ENCODE data around the gene DSCAM.

Gene DSCAM

DNA sequence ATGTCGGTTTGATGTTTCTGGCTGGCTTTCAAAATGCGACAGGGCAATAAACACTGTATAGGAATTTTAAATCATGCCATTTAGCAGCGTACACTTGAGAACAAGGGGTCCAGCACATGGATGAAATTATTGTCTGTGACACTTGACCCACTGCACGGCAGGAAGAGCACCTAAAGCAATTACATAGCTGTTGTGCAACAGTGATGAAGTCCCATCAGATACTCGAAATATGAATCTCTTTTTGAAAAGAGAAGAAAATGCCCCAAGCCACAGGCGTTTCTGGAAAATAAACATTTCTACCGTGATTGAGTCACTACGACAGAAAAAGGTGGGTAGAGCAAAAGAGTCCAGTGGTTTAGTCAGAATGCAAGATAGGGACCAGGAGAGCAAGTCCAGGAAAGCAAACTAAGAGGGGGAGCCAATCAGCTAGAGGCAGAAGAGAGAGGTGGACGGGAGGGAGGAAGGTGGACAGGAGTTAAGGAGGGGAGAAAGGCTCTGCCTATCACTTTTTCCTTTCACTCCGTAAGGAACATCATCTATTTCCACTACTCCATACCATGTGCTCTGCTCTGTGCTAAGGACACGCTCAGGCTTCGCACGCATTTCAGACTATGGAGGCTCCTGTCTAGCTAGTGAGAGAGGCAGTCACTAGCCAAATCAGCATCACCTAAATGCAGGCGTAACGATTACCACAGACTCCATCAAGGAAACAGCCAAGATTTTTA is 6.4 kb downstream of the DSCAM start:
- DNase-seq (ENCODE audit: low read depth), result no peak

DNA sequence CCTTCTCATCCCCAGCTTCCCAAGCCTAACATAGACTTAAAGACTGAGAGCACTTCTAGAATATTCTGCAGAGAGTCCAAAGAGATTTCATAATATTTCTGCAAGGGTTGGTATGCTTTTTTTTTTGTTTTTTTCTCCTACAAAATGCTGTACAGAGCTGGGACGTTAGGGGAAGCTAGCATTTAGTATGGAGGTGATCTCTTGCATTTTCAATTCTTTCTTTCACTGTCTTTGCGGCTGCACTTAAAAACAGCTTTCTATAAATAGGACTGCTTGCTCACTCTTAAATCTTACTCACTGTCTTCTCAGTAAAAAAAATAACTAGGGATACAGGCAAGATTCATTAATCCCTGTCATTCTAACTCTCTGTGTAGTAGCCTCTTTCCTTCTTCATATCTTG is 7.4 kb downstream of the DSCAM start:
- DNase-seq (ENCODE audit: low read depth), result no peak

DNA sequence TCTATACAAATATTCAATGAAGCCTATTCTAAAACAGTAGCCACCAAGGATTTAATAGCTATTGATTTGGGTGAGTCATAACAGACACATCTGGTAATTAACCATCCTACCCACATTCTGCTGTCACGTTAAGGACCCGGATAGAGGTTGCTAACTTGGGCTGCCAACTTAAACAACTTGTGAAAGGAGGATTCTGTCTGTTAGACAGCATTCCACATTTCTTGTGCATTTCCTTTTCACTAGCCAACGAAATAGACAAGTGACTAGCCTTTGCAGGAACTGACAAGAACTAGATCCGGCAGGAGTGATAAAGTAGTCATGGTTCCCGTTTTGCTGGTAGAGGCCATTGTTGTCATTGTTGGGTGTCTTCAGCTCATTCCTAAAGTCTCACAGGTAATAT is 9.5 kb downstream of the DSCAM start:
- DNase-seq (ENCODE audit: low read depth), result no peak

DNA sequence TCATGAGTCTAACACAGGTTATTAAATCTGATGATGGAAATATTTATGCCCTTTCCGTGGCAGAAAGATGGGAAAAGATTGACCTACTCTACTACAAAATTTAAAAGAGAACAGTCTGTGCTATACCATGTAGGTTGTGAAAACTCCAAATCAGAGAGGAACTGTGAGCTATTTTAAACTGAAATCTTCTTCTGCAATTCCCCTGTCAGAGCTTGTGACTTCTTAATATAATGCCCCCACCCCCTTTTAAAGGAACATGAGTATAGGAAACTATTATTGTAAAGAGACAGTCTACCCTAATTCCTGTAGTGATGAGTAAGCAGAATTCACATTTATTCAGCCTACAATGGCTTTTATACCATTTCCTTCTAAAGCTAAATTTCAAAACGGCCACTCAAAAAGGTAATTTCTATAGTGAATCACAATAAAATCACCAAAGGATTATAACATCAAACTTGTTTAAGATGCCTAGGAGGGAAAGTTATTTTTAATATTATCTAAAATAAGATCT is 11.7 kb downstream of the DSCAM start:
- DNase-seq (ENCODE audit: low read depth), result no peak

DNA sequence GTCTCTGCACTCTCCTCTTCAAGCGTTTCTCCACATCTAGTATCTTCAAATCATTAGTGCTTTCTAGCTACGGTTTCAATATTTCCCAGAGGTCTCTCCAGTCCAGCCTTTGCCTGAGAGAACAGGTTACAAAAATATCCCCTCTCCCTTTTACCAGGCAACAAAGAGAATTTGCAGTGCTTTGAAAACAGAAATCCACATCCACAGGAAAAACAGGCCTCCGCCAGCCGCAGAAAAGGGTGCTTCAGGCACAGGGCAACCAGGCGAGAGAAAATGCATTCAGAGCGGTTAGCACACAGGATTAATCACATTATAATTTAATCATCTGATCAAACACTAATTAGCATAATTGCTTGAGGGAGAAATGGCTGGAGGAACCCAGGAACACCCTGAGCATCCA is 13.8 kb downstream of the DSCAM start:
- no peak for DNase-seq (ENCODE audit: low read depth)

DNA sequence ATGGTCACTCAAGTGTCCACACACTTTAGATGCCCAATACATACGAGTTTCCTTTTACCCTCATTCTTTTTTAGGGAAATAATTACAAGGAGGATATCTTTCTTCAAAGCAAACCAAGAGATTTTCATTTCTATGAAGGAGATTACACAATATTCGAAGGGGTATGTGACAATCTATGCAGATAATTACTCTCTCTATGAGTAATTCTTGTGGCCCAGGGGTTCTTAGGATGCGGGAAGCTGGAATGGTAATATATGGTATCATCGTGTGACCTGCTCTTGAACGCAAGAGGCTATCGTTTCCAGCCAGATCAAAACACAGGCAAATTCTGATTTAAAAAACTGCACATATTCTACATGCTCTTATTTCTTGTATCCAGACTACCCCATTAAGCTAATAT is 14.6 kb downstream of the DSCAM start:
- DNase-seq (ENCODE audit: low read depth), result no peak

DNA sequence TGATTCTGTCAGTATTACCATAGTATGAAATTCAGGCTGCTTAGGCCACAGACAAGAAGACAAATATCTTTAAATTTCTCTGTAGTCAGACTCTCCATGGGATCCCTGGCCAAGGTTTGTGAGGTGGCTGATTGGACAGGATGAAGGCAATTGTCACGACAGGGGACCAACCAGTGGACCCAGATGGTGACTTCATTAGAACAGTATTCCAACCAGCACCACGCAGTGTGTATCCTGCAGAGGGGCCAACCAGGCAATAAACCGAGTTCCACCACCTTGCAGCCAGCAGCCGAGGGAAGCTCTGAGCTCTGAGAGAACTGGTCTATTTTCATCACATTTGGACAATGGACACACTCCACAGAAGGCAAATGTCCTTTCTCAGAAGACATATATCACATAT is 16.1 kb downstream of the DSCAM start:
- no peak for DNase-seq (ENCODE audit: low read depth)

DNA sequence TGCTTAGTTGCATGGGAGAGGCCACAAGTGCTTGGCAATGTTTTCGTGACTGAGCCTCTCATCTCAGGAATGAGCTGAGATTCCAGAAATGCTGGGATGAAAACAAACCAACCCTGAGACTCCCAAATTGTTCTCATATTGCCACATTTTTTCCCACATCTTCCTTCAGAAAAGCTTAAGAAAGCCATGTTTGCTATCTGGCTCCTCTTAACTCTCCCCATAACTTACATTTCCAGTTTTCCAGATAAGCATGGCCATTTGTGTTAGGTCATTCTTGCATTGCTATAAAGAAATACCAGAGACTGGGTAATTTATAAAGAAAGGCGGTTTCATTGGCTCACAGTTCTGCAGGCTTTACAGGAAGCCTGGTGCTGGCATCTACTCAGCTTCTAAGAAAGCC is 17.2 kb downstream of the DSCAM start:
- no peak for DNase-seq (ENCODE audit: low read depth)

DNA sequence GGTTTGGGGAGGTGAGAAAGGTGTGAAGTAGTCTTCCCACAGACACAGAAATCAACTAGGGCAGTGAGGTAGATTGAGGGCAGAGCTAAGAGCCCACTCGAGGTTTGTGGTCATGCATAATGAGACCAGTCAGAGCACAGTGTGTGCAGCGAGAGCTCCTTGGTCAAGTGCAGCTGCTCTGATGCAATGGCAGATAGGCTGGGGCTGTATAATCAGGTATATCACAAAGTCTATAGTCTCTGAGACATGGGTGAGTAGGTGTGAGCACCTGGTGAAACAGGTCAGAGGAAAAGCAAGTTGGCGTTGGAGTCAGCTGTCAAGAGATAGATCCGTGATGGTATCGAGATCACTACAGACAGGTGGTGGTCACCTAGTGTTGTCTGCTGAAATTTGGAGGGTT is 17.6 kb downstream of the DSCAM start:
- no peak for DNase-seq (ENCODE audit: low read depth)

DNA sequence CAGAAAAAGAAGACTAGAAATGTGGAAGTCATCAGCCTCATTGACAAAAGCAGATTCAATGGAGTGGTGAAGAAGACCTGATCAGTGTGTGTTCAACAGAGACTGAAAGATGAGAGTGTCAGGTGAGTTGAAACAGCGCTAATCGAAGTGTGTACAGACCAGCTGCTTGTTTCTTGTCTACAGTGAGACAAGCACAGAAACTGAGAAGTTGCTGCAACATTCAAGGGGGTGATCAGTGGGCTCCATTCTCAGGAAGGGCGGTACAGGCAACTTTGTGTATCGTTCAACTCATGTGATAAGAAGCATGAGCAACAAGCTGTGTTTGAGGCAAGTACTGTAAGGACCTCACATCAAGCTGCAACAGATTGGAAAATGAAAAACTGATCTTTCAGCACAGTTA is 19.4 kb downstream of the DSCAM start:
- DNase-seq (ENCODE audit: low read depth), result no peak

DNA sequence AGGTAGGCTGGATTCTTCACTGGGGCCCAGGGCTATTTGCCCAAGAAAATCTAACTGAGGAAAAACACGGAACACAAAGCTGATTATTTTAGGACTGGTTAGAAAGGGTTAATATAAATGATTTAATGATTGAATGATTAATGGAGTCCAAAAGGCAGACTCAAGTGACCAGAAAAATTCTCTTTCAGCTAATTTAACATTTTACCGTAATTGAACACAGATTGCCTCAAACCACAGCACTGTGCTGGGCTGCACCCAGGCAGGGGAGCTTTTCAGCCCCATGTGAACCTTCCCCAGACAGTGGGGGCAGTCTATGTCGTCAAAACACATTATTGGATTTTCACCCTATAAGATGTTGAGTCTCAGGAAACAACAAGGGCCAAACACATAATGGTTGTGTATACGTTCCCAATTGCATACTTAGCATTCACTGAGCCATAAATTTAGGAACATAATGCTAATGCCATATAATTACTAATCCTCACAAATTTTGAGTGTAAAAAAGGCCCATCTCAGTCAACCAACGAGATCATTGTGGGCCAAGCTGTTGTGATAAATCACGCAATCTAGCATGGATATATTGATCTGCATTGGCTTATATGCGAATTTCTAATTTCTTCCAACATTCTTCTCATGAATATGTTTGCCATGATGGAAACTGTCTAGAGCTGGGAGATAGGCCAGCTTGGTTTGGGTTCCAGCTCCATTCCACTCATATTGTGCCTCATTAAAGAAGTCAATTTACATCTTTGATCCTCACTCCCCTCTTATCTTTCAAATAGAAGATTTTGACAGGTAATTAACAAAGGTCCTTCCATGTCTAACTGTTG is 27.7 kb downstream of the DSCAM start:
- no peak for DNase-seq (ENCODE audit: low read depth)

DNA sequence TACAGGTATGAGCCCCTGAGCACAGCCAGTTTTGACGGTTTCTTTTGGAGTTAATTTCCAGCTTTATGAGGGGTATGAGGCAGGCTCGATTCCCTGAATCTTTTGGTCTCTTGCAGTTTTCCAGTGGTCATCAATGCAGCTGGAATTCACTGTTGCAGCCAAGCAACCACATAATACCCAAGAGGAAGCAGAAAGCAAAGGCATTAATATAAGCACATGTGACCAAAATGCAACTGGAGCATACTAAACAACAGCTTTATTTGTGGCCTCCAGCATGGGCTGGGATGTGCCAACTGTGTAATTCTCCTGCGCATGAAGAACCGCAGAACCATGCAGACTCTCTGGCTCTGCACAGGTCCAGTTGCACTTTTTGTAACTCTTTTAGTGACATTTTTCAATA is 33.0 kb downstream of the DSCAM start:
- no peak for DNase-seq (ENCODE audit: low read depth)

DNA sequence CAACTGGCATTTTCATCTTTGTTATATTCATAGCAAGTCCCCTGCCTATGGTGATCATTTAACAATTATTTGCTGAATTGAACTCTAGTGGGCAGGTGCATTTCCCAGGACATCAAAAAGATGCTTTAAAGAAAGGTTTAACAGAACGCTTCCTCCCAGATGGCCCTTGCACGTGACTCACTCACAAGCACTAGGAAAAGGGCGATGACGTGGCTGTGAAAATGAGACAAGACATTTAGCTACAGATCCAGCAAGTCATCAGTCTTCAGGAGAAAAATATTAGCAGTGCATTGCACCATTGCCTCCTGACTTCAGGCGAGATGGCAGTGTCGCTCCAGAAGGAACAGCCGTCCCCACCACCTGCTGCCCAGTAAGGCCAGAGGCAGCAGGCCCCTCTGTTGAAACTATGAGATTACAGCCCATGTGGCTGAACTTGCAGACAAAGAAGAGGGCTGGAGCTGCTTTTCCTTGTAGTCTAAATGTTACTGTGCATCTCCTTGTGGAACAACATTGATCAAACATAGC is 37.2 kb downstream of the DSCAM start:
- DNase-seq (ENCODE audit: low read depth), result peak; percentile 16

DNA sequence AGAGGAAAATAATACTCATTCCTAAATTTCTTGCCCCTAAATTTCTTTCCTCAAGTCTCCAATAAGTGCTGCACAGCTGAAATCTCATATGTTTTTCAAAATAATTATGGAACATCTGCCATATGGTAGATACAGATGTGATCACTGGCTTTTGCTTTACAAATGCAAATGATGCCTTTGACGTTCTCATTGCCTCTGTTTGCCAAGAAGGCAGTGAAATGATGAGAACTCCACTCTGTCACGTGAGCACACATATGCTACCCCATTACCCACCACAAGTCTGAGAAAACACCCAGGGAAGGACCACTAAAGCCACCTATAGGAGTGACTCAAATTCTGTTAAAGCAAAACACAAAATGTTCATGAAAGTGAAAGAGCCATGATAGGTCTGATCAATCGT is 43.9 kb downstream of the DSCAM start:
- DNase-seq (ENCODE audit: low read depth), result no peak

DNA sequence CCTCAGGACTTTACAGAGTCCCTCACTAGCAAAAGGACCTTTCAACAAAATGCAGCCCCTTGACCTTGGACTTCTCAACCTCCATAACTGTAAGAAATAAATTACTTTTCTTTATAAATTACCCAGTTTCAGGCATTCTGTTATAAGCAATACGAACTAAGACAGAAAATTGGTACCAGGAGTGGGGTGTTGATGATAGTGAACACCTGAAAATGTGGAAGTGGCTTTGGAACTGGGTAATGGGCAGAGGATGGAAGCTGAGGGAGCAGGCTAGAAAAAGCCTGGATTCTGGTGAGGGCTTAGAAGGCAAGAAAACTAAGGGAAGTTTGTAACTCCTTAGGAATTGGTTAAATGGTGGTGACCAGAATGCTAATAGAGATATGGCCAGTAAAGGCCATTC is 46.8 kb downstream of the DSCAM start:
- no peak for DNase-seq (ENCODE audit: low read depth)

DNA sequence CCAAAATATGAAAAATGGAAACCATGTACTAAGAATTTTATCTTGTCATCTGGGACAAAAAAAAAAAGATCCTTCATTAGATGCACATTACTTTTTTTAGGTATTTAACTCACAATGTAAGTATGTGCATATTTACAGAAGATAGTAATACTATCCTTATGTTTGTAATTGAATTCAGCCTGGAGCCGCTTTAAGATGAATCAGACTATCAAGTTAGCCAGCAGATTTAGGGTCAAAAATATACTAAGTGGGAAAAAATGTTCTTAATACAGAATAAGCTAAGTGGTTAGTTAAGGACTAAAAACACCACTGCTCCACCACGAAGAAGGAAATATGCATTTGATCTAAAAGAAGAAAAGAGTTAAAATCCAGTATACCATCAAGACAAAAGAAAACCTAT is 49.1 kb downstream of the DSCAM start:
- no peak for DNase-seq (ENCODE audit: low read depth)

DNA sequence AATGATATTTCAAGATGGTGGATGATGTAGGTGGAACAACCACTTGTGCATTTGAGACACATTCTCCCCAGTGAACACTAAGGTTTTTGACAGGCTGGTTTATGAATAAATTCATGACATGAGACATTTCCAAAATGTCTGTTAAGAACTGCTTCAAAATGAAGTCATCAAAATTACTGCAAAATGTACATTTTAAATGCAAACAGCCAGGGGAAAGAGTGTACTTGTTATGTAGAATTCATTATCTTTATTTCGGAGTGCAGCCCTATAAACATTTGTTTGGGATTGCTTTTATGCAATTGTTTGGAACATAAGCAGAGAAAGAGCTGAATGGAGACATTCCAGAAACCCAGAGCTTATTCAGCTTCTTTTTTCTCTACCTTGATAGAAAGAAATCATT is 49.5 kb downstream of the DSCAM start:
- no peak for DNase-seq (ENCODE audit: low read depth)

DNA sequence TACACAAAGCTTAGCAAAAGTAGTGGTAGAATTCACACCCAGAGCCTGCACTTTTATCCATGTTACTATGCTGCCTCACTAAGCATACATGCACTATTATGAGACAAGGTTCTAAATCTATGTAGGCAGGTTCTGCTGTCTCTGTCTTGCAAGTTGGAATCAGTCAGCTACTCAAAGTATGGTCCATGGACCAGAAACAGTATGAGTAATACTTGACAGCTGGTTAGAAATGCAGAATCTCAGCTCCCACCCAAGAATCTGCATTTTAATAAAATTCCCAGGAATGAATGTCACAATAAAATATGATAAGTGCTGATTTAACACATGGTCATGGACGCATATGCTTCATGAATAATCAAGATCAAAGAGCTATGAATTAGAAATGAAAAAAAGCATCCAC is 50.5 kb downstream of the DSCAM start:
- no peak for DNase-seq (ENCODE audit: low read depth)

DNA sequence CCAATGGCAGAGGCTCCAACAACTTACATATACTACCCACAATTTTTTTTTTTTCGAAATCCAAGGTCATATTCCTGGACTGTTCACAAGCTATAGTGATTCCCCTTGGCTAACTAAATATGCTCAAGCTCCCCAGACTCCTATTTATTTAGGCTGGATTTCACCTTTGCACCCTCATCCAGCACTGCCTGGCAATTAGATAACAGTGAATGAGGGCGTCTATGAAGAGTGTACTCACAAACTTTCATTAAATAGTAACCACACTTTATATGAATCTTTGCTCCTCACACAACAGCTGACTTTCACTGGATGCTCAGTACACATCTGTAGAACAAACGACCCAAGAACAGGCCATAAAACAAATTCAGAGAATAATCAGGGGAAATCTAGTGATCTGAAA is 51.6 kb downstream of the DSCAM start:
- DNase-seq (ENCODE audit: low read depth), result no peak

DNA sequence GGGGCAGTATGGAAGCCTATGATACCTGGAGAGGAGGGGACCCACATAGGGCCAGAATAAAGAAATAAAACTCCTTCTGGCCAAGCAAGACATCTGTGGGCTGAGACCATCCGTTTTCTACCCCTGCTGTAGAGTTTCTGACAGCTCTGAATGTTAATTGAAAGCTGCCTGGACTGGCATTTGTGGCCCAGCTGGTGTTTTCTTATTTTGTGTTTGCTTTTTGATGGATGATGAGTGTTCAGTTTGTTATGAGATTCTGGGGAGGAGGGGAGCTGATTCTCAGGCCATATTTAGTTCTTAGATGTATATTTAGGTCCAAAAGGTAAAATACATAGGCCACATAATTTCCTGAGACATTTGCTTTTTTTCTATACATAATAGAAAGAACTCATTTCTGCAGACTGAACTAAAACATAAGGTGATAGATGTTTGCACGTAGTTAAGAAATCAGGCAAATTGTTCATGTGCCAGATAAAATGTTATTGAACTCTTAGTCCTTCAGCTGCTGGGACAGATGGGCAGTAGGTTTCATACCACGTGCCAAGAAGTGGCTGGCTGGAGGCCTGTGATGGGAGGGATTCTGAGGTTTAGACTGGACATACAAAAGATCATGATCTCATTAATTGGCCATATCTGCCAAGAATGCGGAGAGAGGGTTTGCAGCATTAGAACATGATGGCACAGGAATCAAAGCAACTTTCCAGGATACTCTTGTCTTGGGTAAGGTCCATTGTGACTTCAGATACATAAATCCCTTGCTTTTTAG is 54.1 kb downstream of the DSCAM start:
- no peak for DNase-seq (ENCODE audit: low read depth)

DNA sequence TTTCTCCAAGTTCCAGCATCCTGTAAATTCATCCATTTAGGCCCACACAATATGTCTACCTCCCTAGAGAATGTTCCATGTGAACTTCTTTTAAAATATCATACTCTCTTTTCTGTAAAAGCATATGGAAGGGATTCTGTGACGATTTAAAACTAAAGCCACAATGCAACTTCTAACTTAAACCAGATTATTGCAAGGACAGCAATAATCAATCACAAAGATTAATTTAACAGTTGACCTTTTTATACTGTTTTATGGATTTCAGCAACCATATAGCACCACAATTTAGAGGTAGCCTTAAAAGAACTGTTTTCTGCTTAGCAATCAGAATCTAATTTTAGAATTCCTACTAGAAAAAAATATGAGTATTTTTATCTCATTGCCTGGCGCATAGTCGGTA is 58.3 kb downstream of the DSCAM start:
- no peak for DNase-seq (ENCODE audit: low read depth)

DNA sequence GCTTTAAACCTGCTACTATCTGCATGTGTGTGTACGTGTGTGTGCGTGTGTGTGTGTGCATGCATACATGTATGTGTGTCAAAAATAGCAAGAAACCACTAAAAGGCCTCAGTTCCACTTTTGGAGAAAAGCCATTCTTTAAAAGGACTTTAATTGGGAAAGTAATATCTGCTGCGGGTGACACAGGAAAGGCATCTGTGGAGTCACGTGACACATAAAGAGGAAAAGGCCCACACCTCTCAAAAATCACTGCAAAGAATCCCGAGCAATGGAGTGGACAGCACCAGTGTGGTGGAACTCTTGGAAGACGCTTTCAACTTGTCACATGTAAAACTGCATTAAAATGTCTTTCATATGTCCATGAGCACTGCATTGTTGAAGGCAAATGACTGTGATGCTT is 63.6 kb downstream of the DSCAM start:
- DNase-seq (ENCODE audit: low read depth), result no peak

All from ELR (cell line).